ENCODE results near the gene CTDSPL2.

DNA sequence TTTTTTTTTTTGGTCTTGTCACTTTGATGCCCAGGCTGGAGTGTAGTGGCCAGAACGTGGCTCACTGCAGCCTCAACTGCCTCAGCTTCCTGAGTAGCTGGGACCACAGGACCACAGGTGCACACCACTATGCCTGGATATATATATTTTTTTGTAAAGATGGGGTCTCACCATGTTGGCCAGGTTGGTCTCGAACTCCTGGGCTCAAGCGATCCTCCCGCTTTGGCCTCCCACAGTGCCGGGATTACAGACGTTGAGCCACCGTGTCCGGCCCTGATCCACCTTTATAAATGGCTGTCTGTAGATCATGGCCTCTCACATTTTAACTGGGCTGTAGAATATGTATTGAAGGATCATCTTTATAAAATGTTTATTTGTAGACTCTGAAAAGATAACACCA, 107.7 kb downstream of the CTDSPL2 start:
- TF ChIP-seq, protein P1, sequence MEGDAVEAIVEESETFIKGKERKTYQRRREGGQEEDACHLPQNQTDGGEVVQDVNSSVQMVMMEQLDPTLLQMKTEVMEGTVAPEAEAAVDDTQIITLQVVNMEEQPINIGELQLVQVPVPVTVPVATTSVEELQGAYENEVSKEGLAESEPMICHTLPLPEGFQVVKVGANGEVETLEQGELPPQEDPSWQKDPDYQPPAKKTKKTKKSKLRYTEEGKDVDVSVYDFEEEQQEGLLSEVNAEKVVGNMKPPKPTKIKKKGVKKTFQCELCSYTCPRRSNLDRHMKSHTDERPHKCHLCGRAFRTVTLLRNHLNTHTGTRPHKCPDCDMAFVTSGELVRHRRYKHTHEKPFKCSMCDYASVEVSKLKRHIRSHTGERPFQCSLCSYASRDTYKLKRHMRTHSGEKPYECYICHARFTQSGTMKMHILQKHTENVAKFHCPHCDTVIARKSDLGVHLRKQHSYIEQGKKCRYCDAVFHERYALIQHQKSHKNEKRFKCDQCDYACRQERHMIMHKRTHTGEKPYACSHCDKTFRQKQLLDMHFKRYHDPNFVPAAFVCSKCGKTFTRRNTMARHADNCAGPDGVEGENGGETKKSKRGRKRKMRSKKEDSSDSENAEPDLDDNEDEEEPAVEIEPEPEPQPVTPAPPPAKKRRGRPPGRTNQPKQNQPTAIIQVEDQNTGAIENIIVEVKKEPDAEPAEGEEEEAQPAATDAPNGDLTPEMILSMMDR (IDR thresholded peaks at IDR 0.05) = no peak
- no peak for TF ChIP-seq POLR2A (IDR thresholded peaks at IDR 0.05)

Data from breast epithelium (tissue), 3 donors.